ENCODE results near the gene ZNF592. TPM values are rescaled to one million over a fixed set of nuclear protein-coding genes. Genes with fewer than 3 reads are reported as not detected.
"Not testable (repeated sequence)": the region's sequence is repeated elsewhere in the genome, so short reads cannot be mapped to it uniquely, and the experiment has no call there.

ZNF592 gene
- total RNA-seq, 6 donors from 2014 or later = 22.5 to 35.2 (median 26.7) TPM

GRCh38 chr15:84844964-84845363, 96.6 kb downstream of the ZNF592 start:
- no peaks in the 10 kb centered on the region for H3K36me3 ChIP-seq
- 42 to 43% methylated on average over 2 of the region's 2 CpGs for WGBS, 2 donors
- TF ChIP-seq POLR2A (IDR thresholded peaks at IDR 0.05) (no peak), POLR2AphosphoS5 (IDR thresholded peaks at IDR 0.05) (no peak), CTCF (IDR thresholded peaks at IDR 0.05) (no peak)
- H3K9me3 ChIP-seq = peaks cover 0 to 11% (median 0%) of the 10 kb centered on the region in 4 donors
- H3K27me3 ChIP-seq = no peaks in the 10 kb centered on the region
- no peak for DNase-seq
- peak overlapping the region in 2 of 4 donors; percentile 26 to 44 for H3K27ac ChIP-seq
- peaks cover 14 to 26% (median 22%) of the 10 kb centered on the region in 4 donors for H3K4me1 ChIP-seq
- ATAC-seq (ENCODE audit: low FRiP score in 2 of 2) = no peak
- H3K4me3 ChIP-seq = no peak overlapping the region

- ATAC-seq (ENCODE audit: low FRiP score in 2 of 2) (peak; percentile 83 to 87), DNase-seq (peak in 1 of 2 donors; percentile 83)
- H3K9me3 ChIP-seq = peaks cover 0 to 11% (median 0%) of the 10 kb centered on the region in 4 donors
- peaks cover 7 to 20% (median 15%) of the 10 kb centered on the region in 4 donors for H3K4me1 ChIP-seq
- H3K27ac ChIP-seq, H3K36me3 ChIP-seq, H3K4me3 ChIP-seq, H3K27me3 ChIP-seq: not testable (repeated sequence)
- TF ChIP-seq CTCF (IDR thresholded peaks at IDR 0.05) = peak; percentile 61 to 75 (median 72)
- 60 to 62% methylated on average over 7 of the region's 7 CpGs for WGBS, 2 donors
Measured at GRCh38 chr15:84845631-84846030, 97.2 kb downstream of the ZNF592 start.

- ATAC-seq (ENCODE audit: low FRiP score in 2 of 2) = no peak
- no peak for DNase-seq
- no peaks in the 10 kb centered on the region for H3K36me3 ChIP-seq
- H3K4me1 ChIP-seq = peaks cover under 1 to 13% (median 9%) of the 10 kb centered on the region in 4 donors
- no peak overlapping the region for H3K27ac ChIP-seq
- TF ChIP-seq CTCF (IDR thresholded peaks at IDR 0.05) (no peak), EP300 (IDR thresholded peaks at IDR 0.05) (no peak), POLR2A (IDR thresholded peaks at IDR 0.05) (no peak), POLR2AphosphoS5 (IDR thresholded peaks at IDR 0.05) (no peak)
- no peaks in the 10 kb centered on the region for H3K27me3 ChIP-seq
- peaks cover 0 to 11% (median 0%) of the 10 kb centered on the region in 4 donors for H3K9me3 ChIP-seq
- 97 to 100% methylated on average over 1 of the region's 1 CpG for WGBS, 2 donors
- H3K4me3 ChIP-seq = no peak overlapping the region
Measured at GRCh38 chr15:84846269-84846668, 97.9 kb downstream of the ZNF592 start.

DNA sequence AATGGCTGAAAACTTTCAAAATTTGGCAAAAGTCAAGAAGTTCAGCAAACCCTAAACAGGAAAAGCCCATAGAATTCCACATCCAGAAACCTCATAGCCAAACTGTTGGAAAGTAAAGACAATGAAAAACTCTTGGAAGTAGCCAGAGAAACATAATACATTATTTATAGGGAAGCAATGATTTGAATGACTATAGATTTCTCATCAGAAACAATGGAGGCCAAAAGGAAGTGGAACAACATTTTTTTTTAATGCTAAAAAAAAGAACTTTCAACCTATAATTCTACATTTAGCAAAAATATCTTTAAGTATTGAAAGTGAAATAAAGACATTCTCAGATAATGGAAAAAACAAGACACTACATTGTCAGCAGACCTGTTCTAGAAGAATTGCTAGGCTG, 99.0 kb downstream of the ZNF592 start:
- H3K4me1 ChIP-seq = peaks cover 0 to 11% (median 6%) of the 10 kb centered on the region in 4 donors
- H3K4me3 ChIP-seq = no peak overlapping the region
- H3K9me3 ChIP-seq = peaks cover 0 to 11% (median 0%) of the 10 kb centered on the region in 4 donors
- DNase-seq = no peak
- H3K36me3 ChIP-seq = no peaks in the 10 kb centered on the region
- H3K27me3 ChIP-seq = no peaks in the 10 kb centered on the region
- no peak for TF ChIP-seq CTCF (IDR thresholded peaks at IDR 0.05)
- TF ChIP-seq POLR2A (IDR thresholded peaks at IDR 0.05) = no peak
- TF ChIP-seq EP300 (IDR thresholded peaks at IDR 0.05) = no peak
- no peak for TF ChIP-seq POLR2AphosphoS5 (IDR thresholded peaks at IDR 0.05)
- no peak overlapping the region for H3K27ac ChIP-seq
- no peak for ATAC-seq (ENCODE audit: low FRiP score in 2 of 2)

- Histone ChIP-seq H3K27me3 (no peaks in the 10 kb centered on the region), H3K27ac (no peak overlapping the region), H3K4me1 (no peaks in the 10 kb centered on the region), H3K9me3 (peaks cover 0 to 5% (median 0%) of the 10 kb centered on the region in 4 donors), H3K36me3 (peaks cover 0 to 6% (median 3%) of the 10 kb centered on the region in 4 donors), H3K4me3 (no peak overlapping the region)
- no peak for DNase-seq
- no peak for ATAC-seq (ENCODE audit: low FRiP score in 2 of 2)
- 91 to 92% methylated on average over 5 of the region's 5 CpGs for WGBS, 2 donors
- no peak for TF ChIP-seq EP300 (IDR thresholded peaks at IDR 0.05)
- TF ChIP-seq POLR2AphosphoS5 (IDR thresholded peaks at IDR 0.05) = no peak
- TF ChIP-seq POLR2A (IDR thresholded peaks at IDR 0.05) = no peak
- no peak for TF ChIP-seq CTCF (IDR thresholded peaks at IDR 0.05)
Measured at GRCh38 chr15:84852212-84852611, 103.8 kb downstream of the ZNF592 start.

Data from upper lobe of left lung (tissue), 6 donors.